Measurements from ENCODE around the gene NPHP1.
"Not testable (repeated sequence)": the region's sequence is repeated elsewhere in the genome, so short reads cannot be mapped to it uniquely, and the experiment has no call there.

Gene NPHP1

DNA sequence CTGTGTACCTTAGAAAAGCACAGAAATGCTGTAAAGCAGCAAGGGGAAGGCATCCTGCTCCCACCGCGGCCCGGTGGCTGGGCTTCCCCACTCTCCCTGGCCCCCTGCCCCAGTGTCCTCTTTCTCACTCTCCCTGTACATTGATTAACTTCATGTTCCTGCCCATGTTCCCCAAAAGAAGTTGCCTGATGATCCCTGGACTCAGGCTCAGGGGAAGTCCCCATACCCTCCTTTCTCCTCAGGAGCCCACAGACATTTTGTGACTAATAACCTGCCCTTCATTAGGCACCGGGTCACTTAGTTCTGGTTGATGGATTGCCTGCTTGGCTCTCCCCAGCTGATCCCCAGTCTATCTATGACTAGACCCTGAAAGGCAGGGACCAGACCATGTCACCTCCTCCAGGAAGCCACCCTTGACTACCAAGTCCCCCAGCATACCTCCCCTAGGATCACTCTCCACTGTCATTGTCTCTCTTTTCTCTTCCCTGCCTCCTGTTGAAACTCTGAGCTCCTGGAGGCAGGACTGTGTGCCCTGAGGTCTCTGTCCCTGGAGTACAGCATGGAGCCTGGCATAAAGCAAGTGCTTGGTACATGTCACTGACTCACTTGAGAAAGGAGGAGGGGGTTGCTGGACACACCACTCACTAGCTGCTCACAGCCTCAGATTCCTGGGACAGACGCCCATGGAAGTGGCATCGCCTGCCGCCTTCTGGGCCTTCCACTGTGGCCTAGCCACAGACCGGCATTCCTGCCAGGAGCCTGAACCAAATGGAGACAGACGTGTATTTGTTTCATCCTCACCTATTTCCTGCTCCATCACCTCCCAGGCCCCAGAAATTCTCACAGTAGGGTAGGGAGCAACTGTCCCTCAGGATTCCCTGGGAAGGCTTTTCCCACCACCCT is 102.7 kb downstream of the NPHP1 start:
- no peak for DNase-seq

DNA sequence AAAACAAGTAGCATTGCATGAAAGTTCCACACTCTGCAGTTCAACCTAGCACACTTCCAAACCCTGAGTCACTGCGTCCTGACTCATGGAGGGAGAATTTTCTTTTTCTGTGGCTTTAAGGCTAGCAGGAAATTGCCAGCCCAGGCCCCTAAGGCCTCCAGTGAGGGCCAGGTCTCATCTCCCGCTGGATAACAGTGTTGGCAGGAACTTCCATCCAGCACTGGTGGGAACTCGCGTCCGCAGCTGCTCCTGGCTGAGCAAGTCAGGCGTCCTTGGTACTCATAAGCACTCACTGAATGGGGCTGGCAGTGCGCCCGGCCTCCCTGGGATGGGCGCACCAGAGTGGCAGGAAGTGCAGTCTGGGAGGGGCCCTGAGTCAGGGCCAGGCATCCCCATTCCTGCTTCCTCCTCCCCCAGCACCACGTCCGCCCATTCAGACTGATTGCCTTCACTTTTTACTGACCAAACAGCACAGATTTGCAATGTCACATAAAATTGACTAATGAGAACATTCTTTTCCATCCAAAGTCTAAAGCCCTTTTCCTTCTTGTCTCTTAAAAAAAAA is 103.5 kb downstream of the NPHP1 start:
- DNase-seq: no peak

DNA sequence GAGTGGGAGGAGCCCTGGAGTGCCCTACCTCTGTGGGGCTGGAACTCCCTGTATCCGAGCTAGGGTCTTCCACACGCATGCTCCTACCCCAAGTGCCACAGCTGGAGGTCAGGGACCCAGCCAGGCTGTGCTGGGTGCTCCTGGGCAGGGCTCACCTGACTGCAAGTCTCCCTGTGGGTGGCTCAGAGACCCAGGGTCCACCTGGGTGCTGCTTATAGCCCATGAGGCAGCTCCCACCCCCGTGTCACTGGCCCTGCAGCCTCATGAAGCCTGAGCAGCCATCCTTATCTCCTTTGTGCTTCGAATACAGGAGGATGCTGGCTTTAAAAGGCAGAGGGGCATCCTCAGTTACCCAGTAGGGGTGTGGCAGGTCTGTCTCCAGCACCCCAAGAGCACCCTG is 103.9 kb downstream of the NPHP1 start:
- not testable (repeated sequence) for DNase-seq

GRCh38 chr2:110100480-110100879 is 104.3 kb downstream of the NPHP1 start:
- DNase-seq: no peak

GRCh38 chr2:110099471-110100225 is 105.2 kb downstream of the NPHP1 start:
- DNase-seq: no peak

DNA sequence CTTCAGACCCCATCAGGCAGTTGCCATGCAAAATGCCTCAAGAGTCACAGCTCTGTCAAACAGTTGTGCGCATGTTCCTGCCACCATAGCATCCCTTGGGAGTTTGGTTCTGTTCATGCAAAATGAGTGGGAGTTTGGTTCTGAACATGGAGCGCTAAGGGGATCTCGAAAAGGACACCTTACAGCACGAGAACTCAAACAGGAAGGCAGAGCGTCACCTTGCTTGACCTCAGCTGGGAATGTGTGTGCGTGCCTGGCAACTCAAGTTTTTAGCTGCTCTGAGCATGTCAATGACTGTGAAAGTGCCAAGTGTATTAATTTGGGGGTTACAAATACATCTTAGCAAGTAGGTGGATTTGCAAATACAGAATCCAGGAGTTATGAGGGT is 105.8 kb downstream of the NPHP1 start:
- DNase-seq: no peak

- DNase-seq: no peak
Observed at GRCh38 chr2:110097506-110098220, 107.2 kb downstream of the NPHP1 start.

- DNase-seq: no peak
Observed at GRCh38 chr2:110095994-110096633, 108.7 kb downstream of the NPHP1 start.

DNA sequence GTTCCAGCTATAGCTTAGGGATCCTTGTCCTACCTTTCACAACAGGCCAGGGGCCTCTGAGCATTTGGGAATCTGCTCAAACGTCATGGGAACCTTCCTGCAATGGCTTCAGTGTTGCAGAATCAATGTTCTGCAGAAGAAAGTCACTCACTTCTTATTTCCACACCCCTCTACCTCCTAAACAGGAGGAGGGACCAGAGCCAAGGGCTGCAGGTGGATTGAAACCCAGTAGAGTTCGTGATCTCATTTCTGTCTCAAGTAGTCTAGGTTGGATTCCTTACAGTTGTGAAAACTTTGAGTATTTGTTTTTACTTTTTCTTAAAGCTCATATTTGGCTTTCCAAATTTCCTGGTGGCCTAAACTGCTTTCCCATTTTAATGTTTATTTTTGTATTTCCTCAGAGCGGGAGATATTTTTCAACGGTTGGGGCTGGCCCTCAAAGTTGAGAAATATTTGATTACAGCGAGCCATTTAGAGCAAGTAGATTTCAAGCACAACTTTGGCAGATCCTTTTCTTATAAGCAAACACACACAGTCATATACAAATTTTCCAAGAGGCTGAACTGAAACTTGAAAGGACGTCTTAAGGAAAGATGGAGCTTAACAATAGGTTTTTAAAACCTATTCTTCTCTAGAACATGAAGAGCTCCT is 109.8 kb downstream of the NPHP1 start:
- DNase-seq: not testable (repeated sequence)

DNA sequence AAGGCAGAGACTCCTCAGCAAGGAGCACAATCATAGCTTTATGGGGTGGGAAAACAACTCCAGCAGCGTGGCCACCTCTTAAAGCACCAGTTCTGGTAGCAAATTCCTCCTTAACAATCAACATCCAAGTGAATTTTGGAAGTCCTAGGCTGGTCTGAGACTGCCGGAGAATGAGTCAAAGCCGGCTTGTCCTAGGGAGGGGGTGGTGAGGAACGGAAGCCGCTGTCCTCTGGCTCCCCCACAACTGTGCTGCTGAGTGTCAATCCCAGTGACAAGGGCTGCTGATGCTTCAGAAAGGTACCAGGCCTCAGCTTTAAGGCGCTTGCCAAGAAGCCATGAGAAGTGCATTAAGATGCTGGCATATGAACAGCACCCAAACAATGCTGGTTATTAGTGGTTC is 110.9 kb downstream of the NPHP1 start:
- DNase-seq: not testable (repeated sequence)

DNA sequence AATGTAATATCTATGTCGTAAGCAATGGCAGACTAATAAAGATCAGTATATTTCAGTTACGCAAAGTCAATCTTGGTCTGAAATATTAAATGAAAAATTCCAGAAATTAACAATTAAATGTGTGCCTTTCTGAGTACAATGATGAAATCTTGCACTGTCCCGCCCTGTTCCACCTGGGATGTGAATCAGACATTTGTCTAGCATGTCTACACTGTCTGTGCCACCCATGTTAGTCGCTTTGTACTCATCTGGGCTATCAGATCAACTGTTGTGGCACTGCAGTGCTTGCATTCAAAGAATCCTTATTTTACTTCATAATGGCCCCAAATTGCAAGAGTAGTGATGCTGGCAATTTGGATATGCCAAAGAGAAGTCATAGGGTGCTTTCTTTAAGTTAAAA is 114.6 kb downstream of the NPHP1 start:
- DNase-seq: not testable (repeated sequence)

GRCh38 chr2:110083757-110084156 is 121.1 kb downstream of the NPHP1 start:
- not testable (repeated sequence) for DNase-seq

GRCh38 chr2:110083162-110083561 is 121.7 kb downstream of the NPHP1 start:
- DNase-seq: not testable (repeated sequence)

DNA sequence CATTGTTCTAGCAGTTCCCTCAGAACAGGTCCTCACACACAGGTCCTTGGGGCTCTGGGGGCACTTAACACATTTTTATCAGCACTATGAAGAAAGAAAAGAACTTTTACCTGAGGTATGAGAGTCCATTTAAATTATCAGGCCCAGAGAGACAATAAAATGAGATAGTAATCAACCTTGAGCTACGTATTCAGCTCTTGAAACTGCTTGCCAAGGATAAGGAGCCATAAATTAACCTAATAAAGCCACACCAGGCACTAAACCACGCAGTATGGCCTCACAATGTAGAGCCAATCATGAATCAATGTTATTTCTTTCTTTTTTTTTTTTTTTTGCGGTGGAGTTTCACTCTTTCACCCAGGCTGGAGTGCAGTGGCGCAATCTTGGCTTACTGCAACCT is 126.7 kb downstream of the NPHP1 start:
- not testable (repeated sequence) for DNase-seq

DNA sequence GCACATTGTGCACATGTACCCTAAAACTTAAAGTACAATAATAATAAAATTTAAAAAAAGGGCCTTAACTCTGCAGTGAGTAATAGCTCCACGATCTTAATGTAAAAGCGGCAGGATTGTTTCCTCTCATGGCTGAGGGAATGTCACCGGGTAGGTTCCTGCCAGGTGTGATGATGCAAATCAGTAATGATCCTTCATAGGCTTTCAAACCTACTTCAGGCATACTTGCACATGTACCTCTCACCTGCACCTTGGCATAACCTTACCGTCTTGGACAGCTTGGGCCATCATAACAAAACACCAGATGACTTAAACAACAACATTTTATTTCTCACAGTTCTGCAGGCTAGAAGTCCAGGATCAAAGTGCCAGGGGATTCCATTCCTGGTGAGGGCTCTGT is 128.9 kb downstream of the NPHP1 start:
- DNase-seq: not testable (repeated sequence)
